ENCODE measurements around the gene JCAD.

The JCAD gene

DNA sequence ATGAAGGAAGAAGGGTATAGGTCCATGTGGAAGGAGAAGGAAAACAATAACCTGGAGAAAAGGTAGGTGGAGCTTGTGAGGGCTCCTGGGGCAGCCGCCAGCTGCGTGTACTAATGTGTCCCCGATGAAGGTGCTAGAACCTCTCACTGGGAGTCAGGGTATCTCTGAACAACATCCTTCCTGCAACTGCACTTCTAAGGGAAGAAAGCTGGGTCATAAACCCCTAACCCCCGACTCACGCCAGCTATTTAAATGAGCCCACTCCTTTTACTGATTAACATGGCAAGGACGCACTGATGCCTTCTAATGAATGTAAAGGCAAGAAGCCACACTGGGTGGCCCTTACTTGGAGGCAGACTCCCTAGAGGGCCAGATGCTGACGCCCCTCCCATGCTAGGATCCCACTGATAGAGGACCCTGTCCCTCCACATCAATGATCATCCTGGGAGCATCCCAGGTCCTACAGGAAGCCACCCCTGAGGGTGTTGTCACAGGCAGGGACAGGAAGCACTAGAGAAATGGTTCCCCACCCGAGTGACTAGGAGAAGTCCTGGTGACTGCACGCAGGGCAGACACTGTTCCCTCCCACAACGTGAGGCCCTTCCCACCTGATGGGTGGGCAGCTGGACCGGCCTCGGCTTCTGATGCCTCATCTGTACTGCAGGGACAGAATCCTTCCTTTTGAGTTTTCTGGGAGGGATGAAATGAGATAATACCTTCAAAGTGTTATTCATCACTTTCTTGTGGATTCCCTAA lies 20.4 kb downstream of the JCAD start:
- H3K9me3 ChIP-seq (ENCODE audit: control insufficient read depth in 1 of 2, low read length in 2 of 2): no peaks in the 10 kb centered on the region
- peaks cover 2 to 4% of the 10 kb centered on the region in 2 donors for H3K27me3 ChIP-seq (ENCODE audit: control insufficient read depth in 1 of 2, insufficient read depth in 2 of 2, low read length in 2 of 2)
- no peak overlapping the region for H3K9ac ChIP-seq (ENCODE audit: low read depth in 1 of 2, low read length in 2 of 2)
- no peak overlapping the region for H3K27ac ChIP-seq (ENCODE audit: low read depth, low read length)
- no peaks in the 10 kb centered on the region for H3K4me1 ChIP-seq (ENCODE audit: control insufficient read depth in 1 of 2, insufficient read depth in 2 of 2, low read length in 2 of 2)
- H3K36me3 ChIP-seq (ENCODE audit: control insufficient read depth in 1 of 2, insufficient read depth in 2 of 2, low read length in 2 of 2): no peaks in the 10 kb centered on the region
- no peak overlapping the region for H3K4me3 ChIP-seq (ENCODE audit: low read depth in 1 of 2, low read length in 2 of 2)

DNA sequence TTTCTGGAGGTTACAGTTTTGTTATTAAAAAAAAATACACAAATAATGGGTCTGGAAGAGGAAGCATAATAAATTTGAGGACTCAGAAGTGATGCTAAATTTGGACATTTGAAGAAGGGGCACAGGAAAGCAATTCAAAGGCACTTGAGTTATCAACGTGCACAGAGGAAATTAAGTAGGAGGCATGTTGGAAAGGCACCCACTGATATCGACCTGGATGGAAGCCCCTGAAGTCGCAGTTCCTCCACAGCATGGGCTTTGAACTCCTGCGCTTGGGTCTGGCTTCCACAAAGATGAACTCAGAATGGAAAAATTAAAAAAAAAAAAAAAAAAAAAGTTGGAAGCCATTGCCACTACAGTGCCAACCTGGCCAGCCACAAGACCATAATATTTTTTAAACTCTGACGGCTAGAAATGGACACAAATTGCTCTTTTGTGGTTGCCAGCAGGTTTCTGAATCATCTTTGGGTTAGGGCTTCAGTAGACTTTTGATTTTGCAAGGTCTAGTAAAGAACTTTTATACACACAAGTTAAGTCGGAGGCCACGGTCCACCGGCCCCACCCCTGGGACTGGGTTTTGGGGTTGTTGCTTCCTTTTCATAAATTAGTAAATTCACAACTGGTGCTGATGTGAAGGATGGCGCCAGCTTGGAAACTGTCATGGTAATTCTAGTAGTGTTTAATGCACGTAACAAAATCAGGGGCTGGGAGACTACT lies 21.6 kb downstream of the JCAD start:
- Histone ChIP-seq H3K27me3 (ENCODE audit: control insufficient read depth in 1 of 2, insufficient read depth in 2 of 2, low read length in 2 of 2) (peaks cover 2 to 4% of the 10 kb centered on the region in 2 donors), H3K36me3 (ENCODE audit: control insufficient read depth in 1 of 2, insufficient read depth in 2 of 2, low read length in 2 of 2) (no peaks in the 10 kb centered on the region), H3K9me3 (ENCODE audit: control insufficient read depth in 1 of 2, low read length in 2 of 2) (no peaks in the 10 kb centered on the region), H3K27ac (ENCODE audit: low read depth, low read length) (no peak overlapping the region), H3K4me1 (ENCODE audit: control insufficient read depth in 1 of 2, insufficient read depth in 2 of 2, low read length in 2 of 2) (no peaks in the 10 kb centered on the region), H3K9ac (ENCODE audit: low read depth in 1 of 2, low read length in 2 of 2) (no peak overlapping the region), H3K4me3 (ENCODE audit: low read depth in 1 of 2, low read length in 2 of 2) (no peak overlapping the region)

DNA sequence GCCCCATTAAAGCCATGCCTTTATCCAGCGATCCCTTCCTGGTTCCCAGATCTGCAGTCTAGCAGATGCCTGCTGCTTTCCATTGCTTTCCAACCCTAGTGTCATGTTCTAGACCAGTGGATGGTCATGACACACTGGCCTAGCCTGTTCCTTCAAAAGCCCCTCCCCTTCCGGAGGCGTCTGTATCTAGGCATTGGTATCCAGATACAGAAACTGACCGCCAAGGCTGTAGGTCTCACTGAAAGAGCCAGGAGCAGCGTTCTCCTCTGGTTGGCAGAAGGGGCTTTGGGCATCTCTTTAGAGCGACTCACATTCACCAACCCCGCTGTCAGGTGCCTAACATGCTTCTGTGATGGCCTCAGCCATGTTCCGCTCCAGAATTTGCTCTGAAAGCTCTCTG lies 22.6 kb downstream of the JCAD start:
- Histone ChIP-seq H3K36me3 (ENCODE audit: control insufficient read depth in 1 of 2, insufficient read depth in 2 of 2, low read length in 2 of 2) (no peaks in the 10 kb centered on the region), H3K4me1 (ENCODE audit: control insufficient read depth in 1 of 2, insufficient read depth in 2 of 2, low read length in 2 of 2) (no peaks in the 10 kb centered on the region), H3K27ac (ENCODE audit: low read depth, low read length) (no peak overlapping the region), H3K9ac (ENCODE audit: low read depth in 1 of 2, low read length in 2 of 2) (no peak overlapping the region), H3K9me3 (ENCODE audit: control insufficient read depth in 1 of 2, low read length in 2 of 2) (no peaks in the 10 kb centered on the region), H3K27me3 (ENCODE audit: control insufficient read depth in 1 of 2, insufficient read depth in 2 of 2, low read length in 2 of 2) (peaks cover 2 to 4% of the 10 kb centered on the region in 2 donors), H3K4me3 (ENCODE audit: low read depth in 1 of 2, low read length in 2 of 2) (no peak overlapping the region)

DNA sequence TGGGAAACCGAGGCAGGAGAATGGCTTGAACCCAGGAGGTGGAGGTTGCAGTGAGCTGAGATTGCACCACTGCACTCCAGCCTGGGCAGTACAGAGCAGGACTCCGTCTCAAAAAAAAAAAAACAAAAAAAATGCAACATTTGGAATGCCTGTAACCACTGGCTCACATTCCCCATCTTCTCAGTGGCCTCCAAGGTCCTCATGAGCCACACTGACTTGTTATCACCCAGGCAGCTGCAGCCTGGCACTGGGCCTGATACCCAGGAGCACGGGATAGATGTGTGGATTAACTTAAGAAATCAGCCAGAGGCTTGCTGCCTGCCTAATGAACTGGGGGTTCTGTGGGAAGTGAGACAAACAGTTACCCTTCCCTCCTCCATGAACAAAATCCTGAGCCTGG lies 23.0 kb downstream of the JCAD start:
- Histone ChIP-seq H3K27me3 (ENCODE audit: control insufficient read depth in 1 of 2, insufficient read depth in 2 of 2, low read length in 2 of 2) (peaks cover 2 to 4% of the 10 kb centered on the region in 2 donors), H3K4me3 (ENCODE audit: low read depth in 1 of 2, low read length in 2 of 2) (no peak overlapping the region), H3K27ac (ENCODE audit: low read depth, low read length) (no peak overlapping the region), H3K9me3 (ENCODE audit: control insufficient read depth in 1 of 2, low read length in 2 of 2) (no peaks in the 10 kb centered on the region), H3K36me3 (ENCODE audit: control insufficient read depth in 1 of 2, insufficient read depth in 2 of 2, low read length in 2 of 2) (no peaks in the 10 kb centered on the region), H3K9ac (ENCODE audit: low read depth in 1 of 2, low read length in 2 of 2) (no peak overlapping the region), H3K4me1 (ENCODE audit: control insufficient read depth in 1 of 2, insufficient read depth in 2 of 2, low read length in 2 of 2) (no peaks in the 10 kb centered on the region)

DNA sequence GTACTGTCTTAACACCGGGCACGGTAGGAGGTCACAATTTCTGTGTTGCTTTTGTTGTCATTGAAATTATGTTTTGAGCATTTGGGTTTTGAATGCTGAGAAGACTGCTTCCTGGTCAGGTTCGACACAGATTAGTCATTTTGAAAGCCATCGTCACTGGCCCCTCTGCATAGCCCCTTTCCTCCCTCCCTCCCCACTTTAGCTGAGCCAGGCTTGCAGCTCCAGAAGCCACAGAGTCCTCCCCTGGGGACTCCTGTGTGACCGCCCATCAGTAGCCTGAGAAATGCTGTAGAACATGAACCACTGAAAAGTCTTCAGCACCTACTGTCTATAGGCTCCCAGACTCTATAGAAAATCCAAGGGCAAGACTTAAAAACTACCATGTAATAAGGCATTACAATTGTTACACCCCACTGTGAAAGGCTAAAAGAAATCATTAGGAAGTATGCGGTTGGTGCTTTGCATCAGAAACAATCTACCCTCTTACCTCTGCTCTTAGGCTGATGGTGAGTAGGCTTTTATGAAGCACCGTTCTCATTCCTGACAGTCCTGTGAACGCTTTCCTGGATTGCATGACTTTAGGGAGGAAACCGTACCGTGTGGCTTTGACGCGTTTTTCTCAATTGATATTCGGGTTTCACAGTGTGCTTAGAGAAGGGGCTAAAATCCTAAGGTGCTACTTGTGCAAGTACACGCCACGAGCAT lies 24.8 kb downstream of the JCAD start:
- no peaks in the 10 kb centered on the region for H3K36me3 ChIP-seq (ENCODE audit: control insufficient read depth in 1 of 2, insufficient read depth in 2 of 2, low read length in 2 of 2)

DNA sequence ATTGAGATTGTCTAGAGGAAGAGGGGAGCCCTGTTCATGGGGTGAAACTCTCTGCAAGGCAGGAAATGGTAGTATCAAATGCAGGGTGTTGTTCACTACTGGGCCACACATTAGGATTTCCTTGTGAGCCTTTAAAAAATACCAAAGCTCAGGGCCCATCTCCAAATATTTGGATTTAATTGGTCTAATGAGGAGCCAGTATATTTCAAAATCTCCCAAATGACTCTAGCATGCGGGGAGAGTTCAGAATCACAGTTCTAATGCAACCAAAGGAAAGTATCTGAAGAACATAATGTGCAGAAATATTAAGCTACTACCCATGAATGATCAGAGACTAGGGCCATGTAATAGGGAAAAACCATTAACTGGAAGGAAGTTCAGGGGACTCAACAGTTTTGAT lies 27.3 kb downstream of the JCAD start:
- H3K4me3 ChIP-seq (ENCODE audit: low read depth in 1 of 2, low read length in 2 of 2): no peak overlapping the region
- H3K9me3 ChIP-seq (ENCODE audit: control insufficient read depth in 1 of 2, low read length in 2 of 2): no peaks in the 10 kb centered on the region
- H3K36me3 ChIP-seq (ENCODE audit: control insufficient read depth in 1 of 2, insufficient read depth in 2 of 2, low read length in 2 of 2): no peaks in the 10 kb centered on the region
- H3K27me3 ChIP-seq (ENCODE audit: control insufficient read depth in 1 of 2, insufficient read depth in 2 of 2, low read length in 2 of 2): peaks cover 0 to 2% of the 10 kb centered on the region in 2 donors
- H3K4me1 ChIP-seq (ENCODE audit: control insufficient read depth in 1 of 2, insufficient read depth in 2 of 2, low read length in 2 of 2): peaks cover 5 to 10% of the 10 kb centered on the region in 2 donors
- no peak overlapping the region for H3K9ac ChIP-seq (ENCODE audit: low read depth in 1 of 2, low read length in 2 of 2)
- H3K27ac ChIP-seq (ENCODE audit: low read depth, low read length): no peak overlapping the region

More for the DNA sequence above, 24.8 kb downstream of the JCAD start:
- peaks cover 2 to 4% of the 10 kb centered on the region in 2 donors for H3K27me3 ChIP-seq (ENCODE audit: control insufficient read depth in 1 of 2, insufficient read depth in 2 of 2, low read length in 2 of 2)
- no peaks in the 10 kb centered on the region for H3K9me3 ChIP-seq (ENCODE audit: control insufficient read depth in 1 of 2, low read length in 2 of 2)
- no peak overlapping the region for H3K27ac ChIP-seq (ENCODE audit: low read depth, low read length)
- no peak overlapping the region for H3K9ac ChIP-seq (ENCODE audit: low read depth in 1 of 2, low read length in 2 of 2)
- no peaks in the 10 kb centered on the region for H3K4me1 ChIP-seq (ENCODE audit: control insufficient read depth in 1 of 2, insufficient read depth in 2 of 2, low read length in 2 of 2)
- H3K4me3 ChIP-seq (ENCODE audit: low read depth in 1 of 2, low read length in 2 of 2): no peak overlapping the region

DNA sequence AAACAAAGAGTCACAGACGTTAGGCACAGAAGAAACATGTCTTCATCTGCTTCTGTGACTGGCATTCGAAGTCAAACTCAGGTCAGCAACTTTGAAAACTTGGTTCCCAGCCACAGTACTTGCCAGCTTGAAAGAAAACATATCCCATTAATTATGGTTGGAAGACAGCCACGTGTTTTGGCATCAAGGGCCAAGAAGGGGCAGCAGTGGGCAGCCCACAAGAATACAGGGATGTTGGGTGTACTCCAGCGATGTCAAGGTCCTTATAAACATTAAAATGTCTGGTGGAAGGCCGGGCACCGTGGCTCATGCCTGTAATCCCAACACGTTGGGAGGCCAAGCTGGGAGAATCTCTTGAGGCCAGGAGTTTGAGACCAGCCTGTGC lies 29.5 kb downstream of the JCAD start:
- Histone ChIP-seq H3K27me3 (ENCODE audit: control insufficient read depth in 1 of 2, insufficient read depth in 2 of 2, low read length in 2 of 2) (peaks cover 0 to 2% of the 10 kb centered on the region in 2 donors), H3K4me3 (ENCODE audit: low read depth in 1 of 2, low read length in 2 of 2) (no peak overlapping the region), H3K9me3 (ENCODE audit: control insufficient read depth in 1 of 2, low read length in 2 of 2) (no peaks in the 10 kb centered on the region), H3K36me3 (ENCODE audit: control insufficient read depth in 1 of 2, insufficient read depth in 2 of 2, low read length in 2 of 2) (no peaks in the 10 kb centered on the region), H3K9ac (ENCODE audit: low read depth in 1 of 2, low read length in 2 of 2) (no peak overlapping the region), H3K4me1 (ENCODE audit: control insufficient read depth in 1 of 2, insufficient read depth in 2 of 2, low read length in 2 of 2) (peaks cover 5 to 16% of the 10 kb centered on the region in 2 donors), H3K27ac (ENCODE audit: low read depth, low read length) (no peak overlapping the region)

DNA sequence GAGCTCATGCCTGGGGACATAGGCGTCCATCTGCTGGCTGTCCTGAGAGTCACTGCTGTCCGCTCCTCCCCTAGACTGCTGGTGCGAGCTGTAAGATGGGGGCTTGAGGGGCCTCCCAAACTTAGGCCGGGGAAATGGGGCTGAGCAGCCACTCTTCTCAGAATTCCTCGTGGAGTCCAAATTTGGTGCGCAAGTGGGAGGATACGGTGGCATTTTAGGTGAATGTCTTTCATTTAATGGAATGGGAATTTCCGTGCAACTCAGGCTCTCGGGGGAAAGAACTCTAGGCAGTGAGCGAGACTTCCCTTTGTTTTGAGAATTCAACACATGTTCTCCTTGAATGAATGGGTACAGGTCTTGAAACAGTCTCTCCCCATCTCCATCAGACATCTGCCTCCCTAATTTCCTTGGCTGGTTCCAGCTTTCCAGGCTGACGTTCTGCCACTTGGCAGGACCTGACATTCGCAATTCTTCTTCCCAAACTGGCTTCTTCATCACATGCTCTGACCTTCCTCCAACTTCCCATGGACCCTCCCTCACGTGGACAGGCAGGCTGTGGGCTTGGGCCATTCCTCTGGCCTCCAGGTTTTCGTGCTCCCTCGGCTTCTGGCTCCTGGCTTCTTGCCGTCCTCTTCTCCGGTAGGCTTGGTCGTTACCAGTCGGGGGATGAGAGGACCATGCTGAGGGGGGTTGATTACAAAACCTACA lies 30.1 kb downstream of the JCAD start:
- Histone ChIP-seq H3K4me1 (ENCODE audit: control insufficient read depth in 1 of 2, insufficient read depth in 2 of 2, low read length in 2 of 2) (peaks cover 5 to 16% of the 10 kb centered on the region in 2 donors), H3K36me3 (ENCODE audit: control insufficient read depth in 1 of 2, insufficient read depth in 2 of 2, low read length in 2 of 2) (no peaks in the 10 kb centered on the region), H3K9ac (ENCODE audit: low read depth in 1 of 2, low read length in 2 of 2) (no peak overlapping the region), H3K27ac (ENCODE audit: low read depth, low read length) (no peak overlapping the region), H3K9me3 (ENCODE audit: control insufficient read depth in 1 of 2, low read length in 2 of 2) (no peaks in the 10 kb centered on the region), H3K27me3 (ENCODE audit: control insufficient read depth in 1 of 2, insufficient read depth in 2 of 2, low read length in 2 of 2) (no peaks in the 10 kb centered on the region), H3K4me3 (ENCODE audit: low read depth in 1 of 2, low read length in 2 of 2) (no peak overlapping the region)

DNA sequence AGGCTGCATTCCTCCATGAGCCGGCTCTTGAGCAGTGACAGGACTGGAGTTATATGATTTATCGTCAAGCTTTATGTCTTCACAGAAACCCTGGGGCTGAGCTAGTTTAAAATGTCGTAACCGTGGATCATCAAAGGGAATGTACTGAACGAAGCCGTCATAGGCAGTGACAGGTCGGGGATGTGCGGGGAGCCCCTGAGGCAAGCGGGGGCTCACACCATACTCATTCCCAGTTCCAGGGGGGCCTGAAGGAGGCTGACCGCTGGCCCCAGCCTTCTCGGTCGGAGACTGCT lies 30.7 kb downstream of the JCAD start:
- H3K9ac ChIP-seq (ENCODE audit: low read depth in 1 of 2, low read length in 2 of 2): no peak overlapping the region
- peaks cover 5 to 16% of the 10 kb centered on the region in 2 donors for H3K4me1 ChIP-seq (ENCODE audit: control insufficient read depth in 1 of 2, insufficient read depth in 2 of 2, low read length in 2 of 2)
- no peaks in the 10 kb centered on the region for H3K36me3 ChIP-seq (ENCODE audit: control insufficient read depth in 1 of 2, insufficient read depth in 2 of 2, low read length in 2 of 2)
- H3K27ac ChIP-seq (ENCODE audit: low read depth, low read length): no peak overlapping the region
- H3K9me3 ChIP-seq (ENCODE audit: control insufficient read depth in 1 of 2, low read length in 2 of 2): no peaks in the 10 kb centered on the region
- no peak overlapping the region for H3K4me3 ChIP-seq (ENCODE audit: low read depth in 1 of 2, low read length in 2 of 2)
- no peaks in the 10 kb centered on the region for H3K27me3 ChIP-seq (ENCODE audit: control insufficient read depth in 1 of 2, insufficient read depth in 2 of 2, low read length in 2 of 2)

All from duodenal mucosa (tissue), 2 donors.